Keratinocyte (primary cell): ENCODE results near the gene TXNDC2.

Experiments
- CTCF ChIP-seq, 3 experiments: IDR thresholded peaks in 1 of 3; conservative IDR thresholded peaks in 1 of 3; optimal IDR thresholded peaks in 1 of 3; 2 replicates in 2 of 3; 3 replicates in 1 of 3; pipeline versions ENCODE3 to v1.5.1; 2011; ENCODE audit warnings: low read length in 3 of 3, mild to moderate bottlenecking in 3 of 3, moderate library complexity in 2 of 3, control low read depth in 1 of 3, inconsistent platforms in 1 of 3; ENCODE audit not compliant: insufficient read depth in 2 of 3; ENCODE audit errors: extremely low read depth in 1 of 3
- EZH2 ChIP-seq: IDR thresholded peaks from one replicate; pipeline ENCODE4 v1.6.1; 2012; ENCODE audit warnings: inconsistent platforms, mild to moderate bottlenecking, low read length, moderate library complexity

DNA sequence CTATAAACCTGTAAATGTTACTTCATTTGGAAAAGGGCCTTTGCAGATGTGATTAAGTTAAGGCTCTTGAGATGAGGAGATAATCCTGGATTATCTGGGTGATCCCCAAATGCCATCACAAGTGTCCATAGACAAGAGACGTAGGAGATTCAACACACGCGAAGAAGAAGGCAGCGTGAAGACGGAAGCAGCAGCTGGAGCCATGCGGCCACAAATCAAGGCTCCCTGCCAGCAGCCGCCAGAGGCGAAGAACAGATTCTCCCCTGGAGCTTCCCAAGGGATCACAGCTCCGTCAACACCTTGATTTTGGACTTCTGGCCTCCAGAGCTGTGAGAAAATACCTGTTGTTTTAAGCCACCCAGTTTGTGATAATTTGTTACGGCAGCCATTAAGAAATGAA, 17.1 kb downstream of the TXNDC2 start:
- no peak for TF ChIP-seq CTCF (optimal IDR thresholded peaks at IDR 0.05 in 1 of 3, IDR thresholded peaks at IDR 0.05 in 1 of 3, conservative IDR thresholded peaks at IDR 0.05 in 1 of 3; ENCODE audit: extremely low read depth in 1 of 3, insufficient read depth in 2 of 3, low read length in 3 of 3)
- TF ChIP-seq EZH2 = no peak
